GM21423 (cell line): ENCODE measurements around the gene GATD1.

Experiments used
- ATAC-seq: cut with Tn5 transposase; IDR thresholded peaks from one replicate; pipeline ENCODE4 v1.9.1; 2021; ENCODE audit warnings: mild to moderate bottlenecking, moderate library complexity; ENCODE audit not compliant: unreplicated experiment

The GATD1 gene

DNA sequence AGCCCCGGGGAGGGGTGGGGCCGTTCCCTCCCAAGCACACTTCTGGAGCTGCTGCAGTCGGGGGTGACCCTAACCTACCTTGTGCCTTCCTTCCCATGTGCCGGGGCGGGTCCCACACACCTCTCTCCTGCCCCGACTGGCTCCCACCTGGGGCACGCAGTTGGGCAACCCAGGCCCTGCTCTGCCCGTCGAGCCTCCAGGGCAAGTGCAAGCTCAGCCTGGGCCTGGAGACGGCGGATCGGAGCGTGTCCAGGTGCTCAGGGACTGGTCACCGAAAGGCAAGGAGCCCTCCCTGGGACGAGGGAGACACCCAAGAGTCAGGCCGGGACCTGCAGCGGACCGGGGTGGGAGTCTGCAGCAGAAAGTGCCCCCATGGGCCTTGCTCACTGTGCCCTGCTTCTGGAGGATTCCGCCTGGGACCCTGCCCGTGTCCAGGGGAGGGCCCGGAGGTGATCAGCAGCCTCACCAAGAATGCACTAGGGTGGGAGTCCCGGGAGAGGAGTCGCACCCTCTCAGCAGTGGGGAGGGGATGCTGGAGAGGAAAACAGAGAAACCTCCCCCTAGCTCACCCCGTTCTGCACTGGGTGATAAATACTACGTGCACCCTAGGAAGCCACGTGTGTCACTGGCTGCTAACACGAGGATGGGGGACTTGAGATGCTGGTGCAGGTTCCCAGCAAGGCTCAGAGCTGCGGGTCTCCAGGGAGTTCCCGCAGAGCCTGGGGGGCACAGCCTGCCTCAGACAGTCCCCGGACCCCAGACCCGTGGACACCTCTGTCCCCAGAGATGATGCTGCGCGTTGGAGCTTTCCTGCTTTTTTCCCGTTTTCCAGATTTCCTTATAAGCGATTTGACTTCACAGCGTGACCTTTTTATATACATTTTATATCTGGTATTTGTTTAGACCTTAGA is 5.2 kb upstream of the GATD1 start:
- no peak for ATAC-seq

- ATAC-seq = no peak
Measured at GRCh38 chr11:779955-780532, 2.8 kb upstream of the GATD1 start.

DNA sequence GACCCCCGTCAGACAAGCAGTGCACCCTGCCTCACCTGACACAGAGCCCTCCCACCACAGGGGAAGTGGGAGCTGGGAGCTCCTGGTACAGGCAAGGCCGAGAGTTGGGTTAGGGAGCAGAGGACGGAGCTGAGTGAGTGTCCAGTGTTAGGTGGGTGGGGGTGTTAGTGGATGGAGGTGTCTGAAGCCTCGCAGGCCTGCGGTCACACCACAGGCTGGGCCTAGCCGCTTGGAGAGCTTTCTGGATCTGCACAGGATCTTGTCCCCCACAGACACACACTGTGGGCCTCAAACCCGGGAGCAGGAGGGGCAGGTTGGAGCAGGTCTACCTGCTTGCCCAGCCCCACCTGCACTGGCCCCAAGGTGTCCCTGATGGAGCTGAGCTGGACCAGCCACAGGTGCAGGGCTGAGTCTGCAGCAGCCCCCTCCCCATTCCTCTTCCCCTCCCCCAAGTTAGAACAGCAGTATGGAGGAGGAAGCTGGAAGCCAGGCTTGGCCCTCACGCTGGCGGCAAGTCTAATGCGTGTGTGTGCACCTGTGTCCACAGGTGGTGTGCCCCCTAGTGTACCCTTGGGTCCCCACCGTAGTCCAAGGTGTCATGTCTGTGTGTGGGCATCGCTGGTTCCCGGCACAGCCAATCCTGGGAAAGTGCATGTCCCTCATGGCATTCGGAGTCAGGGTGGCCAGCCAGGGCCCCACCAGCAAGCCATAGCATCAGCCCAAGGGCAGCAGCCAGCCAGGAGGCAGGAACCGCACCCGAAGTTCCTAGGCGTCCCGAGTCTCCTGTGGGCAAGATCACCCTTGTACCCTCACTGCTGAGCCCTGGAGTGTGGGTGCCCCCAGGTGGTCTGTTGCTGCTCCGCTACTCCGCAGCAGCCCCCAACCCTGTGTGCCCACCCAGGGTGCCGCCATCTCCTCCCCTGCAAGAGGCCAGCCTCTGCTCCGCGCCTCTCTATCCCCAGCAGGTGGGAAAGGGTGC is 2.0 kb upstream of the GATD1 start:
- ATAC-seq = no peak

DNA sequence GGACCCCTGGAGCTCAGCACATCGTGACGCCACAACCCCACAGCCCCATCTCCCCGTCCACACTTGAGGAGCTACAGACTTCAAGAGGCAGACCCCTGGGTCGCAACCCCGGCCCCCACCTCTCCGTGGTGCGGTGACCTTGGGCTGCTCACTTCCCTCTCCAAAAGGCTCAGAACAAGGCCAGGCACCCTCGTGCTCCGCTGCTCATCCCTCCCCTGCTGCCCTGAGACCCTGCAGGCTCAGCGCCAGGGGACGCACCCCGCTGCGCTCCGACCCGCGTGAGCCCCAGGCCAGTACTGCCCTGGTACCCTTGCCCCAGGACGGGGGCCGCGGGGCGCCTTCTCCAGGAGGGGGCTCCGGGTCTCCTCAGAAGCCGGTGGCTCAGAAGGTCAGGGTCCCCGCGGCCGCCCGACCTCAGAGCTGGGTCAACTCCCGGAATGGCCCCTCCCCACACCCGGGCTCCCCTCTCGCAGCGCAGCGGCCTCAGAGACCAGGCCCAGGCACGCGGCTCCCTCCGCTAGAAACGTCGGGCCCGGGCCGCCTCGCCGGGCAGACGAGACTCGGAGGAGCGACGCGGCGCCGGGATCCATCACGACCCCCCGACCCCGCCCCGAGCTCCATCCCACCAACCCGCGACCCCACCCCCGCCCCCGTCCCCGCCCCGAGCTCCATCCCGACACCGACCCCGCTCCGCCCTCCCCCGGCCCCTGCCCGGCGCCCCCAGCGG is 563 bp downstream of the GATD1 start:
- ATAC-seq = peak; percentile 16

DNA sequence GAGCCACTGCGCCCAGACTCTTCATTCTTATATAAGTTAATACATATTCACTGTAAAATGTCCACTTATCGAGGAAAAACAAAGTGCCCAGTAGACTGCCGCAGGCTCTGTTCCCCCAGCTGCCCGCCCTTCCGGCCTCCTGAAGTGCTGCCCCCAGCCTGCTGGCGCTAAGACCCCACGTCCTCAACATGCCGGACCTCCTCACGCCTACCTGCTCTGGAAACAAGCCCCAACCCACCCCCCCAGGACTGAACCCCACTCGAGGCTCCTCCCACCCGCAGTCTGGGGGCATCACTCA is 1.1 kb downstream of the GATD1 start:
- no peak for ATAC-seq

DNA sequence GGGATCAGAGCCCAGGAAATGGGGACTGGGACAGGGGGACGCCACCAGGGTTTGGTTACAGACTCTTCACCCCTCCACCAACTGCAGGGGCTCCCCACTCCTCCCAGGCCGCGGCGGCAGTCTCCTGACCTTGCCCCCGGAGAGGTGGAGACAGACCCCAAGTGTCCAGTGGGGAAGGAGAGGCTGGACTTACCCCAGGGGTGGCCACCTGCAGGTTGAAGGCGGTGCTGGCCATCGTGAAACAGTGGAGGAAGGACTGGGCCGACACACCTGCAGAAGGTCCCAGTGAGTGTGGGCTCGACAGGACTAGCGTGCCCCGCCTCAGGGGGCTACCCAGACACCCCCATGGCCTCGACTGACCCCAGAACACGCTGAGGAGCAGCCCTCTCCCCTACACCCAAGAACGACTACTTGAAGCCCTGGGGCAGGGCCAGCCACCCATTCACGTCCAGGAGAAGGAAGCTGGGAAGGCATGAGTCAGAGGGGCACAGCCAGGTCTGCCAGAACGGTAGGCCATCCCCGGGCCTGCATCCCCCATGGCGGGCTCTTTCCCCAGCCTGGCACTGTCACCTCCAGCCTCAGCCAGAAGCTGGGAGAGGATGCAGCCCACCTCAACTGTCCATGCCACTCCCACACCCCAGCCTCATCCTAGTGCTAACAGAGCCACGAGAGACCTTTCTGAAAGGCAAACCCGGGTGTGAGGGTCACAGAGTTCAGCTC is 2.3 kb downstream of the GATD1 start:
- ATAC-seq = no peak

- no peak for ATAC-seq
Measured at GRCh38 chr11:773830-774229, 3.5 kb downstream of the GATD1 start.

DNA sequence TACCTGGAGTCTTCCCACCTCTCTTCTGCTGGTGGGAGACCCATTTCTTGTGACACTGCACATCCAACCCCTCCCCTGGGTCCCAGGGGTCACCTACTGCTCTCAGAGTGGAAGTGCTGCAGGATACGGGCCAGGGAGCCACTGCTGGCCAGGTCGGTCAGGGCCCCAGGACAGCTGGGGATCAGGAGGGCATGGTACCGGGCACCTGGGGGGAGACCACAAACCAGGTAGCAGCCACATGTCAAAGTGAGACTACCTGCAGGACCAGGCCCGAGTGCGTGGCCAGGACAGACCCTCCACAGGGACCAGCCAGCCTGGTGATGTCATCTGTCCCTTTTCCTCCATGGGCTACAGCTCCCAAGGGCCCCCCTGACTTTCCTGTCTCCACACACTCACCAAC is 3.9 kb downstream of the GATD1 start:
- ATAC-seq = no peak

DNA sequence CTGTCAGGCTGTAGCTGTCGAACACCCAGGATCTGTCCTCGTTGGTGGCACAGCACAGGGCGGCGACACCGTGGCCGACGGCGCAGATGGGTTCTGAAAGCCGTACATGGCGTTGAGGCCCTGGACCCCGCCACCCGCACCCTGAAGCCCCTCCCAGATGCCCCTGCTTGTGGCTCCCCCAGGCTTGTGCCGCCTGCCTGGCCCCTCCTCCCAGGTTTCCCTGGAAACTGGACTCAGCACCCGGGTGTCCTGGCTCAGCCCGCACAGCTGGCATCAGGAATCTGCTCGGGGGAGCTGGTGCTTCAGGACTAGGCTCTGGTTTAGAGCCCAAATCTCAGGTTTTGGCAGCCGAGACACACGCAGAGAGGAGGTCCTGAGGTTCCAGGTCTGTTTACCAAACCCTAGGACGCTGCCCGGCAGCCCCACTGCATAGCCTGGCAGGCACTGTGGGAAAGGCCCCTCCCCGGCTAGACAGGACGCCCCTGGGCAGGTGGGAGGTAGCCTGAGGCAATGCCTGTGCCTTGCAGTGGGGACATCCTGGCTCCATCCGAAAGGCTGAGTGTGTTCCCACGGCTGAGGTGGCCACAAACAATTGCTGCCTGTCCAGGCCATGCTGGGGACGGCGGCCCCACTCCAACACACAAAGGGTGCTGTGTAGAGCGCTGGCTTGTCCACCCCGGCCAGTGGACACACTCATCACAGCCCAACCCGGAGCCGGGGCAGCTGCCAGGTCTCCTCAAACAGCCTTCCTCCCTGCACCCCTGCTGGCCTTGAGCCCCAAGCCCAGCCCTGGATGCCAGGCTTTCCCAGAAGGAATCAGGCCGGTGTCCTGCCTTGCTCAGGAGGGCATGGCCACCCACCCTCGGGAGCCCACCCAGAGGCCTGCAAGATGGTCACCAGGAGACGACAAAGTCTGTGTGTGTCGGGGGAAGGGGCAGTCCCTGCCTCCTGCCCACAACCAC is 4.6 kb downstream of the GATD1 start:
- no peak for ATAC-seq

DNA sequence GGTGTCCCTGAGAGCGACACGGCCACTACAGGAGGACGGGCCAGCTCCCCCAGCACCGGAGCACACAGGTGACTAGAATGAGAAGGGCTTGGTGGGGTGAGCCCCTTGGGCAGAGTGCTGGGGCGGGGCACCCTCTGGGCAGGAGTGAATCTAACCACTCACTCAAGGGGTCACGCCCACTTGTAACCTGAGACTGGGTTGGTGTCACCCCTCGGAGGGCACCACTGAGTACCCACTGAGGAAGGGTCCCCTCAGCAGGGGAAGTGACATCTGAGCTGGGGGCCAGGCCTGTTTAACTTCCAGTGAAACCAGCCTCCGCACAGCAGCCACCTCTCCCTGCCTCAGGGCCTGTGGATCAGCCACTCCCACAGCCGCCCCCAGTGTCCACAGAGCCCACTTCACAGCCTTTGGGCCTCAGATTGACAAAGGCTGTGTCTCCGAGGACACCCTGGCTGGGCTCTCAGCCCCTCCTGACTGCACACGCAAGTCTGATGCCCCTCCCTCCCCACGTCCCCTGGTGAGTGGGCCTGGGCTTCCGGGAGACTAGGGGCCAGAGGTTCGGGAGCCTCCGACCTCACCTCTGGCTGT is 5.6 kb downstream of the GATD1 start:
- no peak for ATAC-seq

DNA sequence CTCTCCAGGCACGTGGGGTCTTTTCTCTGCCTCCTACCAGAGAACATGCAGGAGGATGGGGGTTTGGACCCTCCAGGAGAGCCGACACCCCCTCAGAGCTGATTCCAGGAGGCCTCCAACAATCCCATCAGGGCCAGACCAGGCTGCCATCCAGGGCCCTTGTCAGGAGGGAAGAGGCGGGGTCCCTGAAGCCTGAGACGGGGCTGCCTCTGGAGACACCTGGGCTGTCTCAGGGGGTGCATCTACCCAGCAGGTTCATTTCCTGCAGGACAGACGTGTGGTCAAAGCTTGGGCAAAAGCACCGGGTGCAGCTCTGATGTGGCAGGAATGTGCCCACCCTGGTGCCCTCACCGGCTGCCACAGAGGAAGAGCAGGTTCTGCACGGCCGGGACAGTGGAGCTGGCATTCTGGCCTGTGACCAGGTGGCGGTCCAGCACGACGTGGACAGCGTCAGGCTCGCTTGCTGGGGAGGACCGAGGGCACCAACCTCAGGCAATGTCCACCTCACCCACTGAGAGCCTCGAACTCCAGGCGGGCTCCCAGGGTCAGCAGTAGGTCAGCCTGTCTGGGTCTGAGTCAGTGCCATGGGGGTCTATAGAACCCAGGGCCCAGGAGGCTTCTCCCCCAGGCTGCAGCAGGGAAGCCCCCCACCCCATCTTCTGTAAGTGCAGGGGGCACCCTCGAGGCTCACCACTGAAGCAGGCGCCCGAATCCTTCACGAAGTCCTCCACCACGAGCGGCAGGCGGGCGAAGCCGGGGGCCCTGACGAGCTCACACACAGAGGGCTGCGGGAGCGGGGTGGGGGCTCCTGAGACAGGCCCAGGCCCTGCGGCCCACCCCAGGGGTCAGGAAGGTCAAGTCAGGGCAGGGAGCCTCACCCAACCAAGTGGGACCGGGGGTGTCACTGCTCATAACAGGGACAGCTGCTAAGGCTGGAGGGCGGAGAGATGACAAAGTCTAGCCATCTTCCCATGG is 6.4 kb downstream of the GATD1 start:
- ATAC-seq = no peak

GRCh38 chr11:769887-770641 is 7.2 kb downstream of the GATD1 start:
- no peak for ATAC-seq

- ATAC-seq = no peak
Measured at GRCh38 chr11:767238-767637, 10.0 kb downstream of the GATD1 start.

- ATAC-seq = no peak
Measured at GRCh38 chr11:766936-767210, 10.4 kb downstream of the GATD1 start.

- no peak for ATAC-seq
Measured at GRCh38 chr11:766106-766935, 11.0 kb downstream of the GATD1 start.

GRCh38 chr11:765802-766091 is 11.5 kb downstream of the GATD1 start:
- ATAC-seq = no peak
